GM06990 (cell line): Measurements from ENCODE around the gene CD300H.
"Not testable (repeated sequence)": the region's sequence is repeated elsewhere in the genome, so short reads cannot be mapped to it uniquely, and the experiment has no call there.

Experiments used
- DNase-seq: peaks from one replicate; pipeline ENCODE4 v3.0.0-alpha.2; 2011; ENCODE audit not compliant: insufficient read length; ENCODE audit errors: extremely low read depth
- H3K27me3 ChIP-seq: replicated peaks from 2 replicates; pipeline ENCODE4 v1.6.0; 2011; ENCODE audit warnings: low read length; ENCODE audit not compliant: control insufficient read depth, insufficient read depth
- H3K36me3 ChIP-seq: 2 replicates; pipeline ENCODE4 v1.5.1; 2011; ENCODE audit warnings: low read length; ENCODE audit not compliant: control insufficient read depth, insufficient read depth
- H3K4me3 ChIP-seq: replicated peaks from 2 replicates; pipeline ENCODE4 v1.5.1; 2011; ENCODE audit warnings: low read depth, mild to moderate bottlenecking, control low read depth, low read length
- TF ChIP-seq, protein P1 (sequence below): IDR thresholded peaks from 2 replicates; pipeline ENCODE4 v1.5.1; 2011; ENCODE audit warnings: low read length, control low read depth, mild to moderate bottlenecking, inconsistent platforms; ENCODE audit not compliant: insufficient read depth, poor library complexity, severe bottlenecking

Gene CD300H

DNA sequence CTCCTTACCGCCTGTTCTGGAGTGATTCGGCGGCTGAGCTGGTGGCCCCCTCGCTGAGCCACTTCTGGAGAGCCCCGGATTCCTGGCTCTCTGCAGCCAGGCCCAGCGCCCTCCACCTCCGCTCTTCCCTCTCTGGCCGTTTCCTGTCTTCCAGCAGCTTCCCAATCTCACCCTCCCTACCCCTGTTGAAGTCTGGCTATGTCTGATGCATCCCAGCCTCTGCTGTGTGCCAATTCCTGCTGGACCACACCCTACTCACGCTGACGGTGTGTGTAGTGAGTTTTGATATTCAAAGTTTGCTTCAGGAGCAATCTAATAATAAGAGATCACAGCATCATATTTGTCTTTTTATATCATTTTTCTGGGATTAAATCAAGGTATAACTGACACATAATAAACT lies 15.3 kb upstream of the CD300H start:
- TF ChIP-seq, protein P1, sequence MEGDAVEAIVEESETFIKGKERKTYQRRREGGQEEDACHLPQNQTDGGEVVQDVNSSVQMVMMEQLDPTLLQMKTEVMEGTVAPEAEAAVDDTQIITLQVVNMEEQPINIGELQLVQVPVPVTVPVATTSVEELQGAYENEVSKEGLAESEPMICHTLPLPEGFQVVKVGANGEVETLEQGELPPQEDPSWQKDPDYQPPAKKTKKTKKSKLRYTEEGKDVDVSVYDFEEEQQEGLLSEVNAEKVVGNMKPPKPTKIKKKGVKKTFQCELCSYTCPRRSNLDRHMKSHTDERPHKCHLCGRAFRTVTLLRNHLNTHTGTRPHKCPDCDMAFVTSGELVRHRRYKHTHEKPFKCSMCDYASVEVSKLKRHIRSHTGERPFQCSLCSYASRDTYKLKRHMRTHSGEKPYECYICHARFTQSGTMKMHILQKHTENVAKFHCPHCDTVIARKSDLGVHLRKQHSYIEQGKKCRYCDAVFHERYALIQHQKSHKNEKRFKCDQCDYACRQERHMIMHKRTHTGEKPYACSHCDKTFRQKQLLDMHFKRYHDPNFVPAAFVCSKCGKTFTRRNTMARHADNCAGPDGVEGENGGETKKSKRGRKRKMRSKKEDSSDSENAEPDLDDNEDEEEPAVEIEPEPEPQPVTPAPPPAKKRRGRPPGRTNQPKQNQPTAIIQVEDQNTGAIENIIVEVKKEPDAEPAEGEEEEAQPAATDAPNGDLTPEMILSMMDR: no peak
- no peaks in the 10 kb centered on the region for H3K36me3 ChIP-seq
- H3K27me3 ChIP-seq: no peaks in the 10 kb centered on the region; the same call in 1 of the 2 replicates
- DNase-seq: no peak
- H3K4me3 ChIP-seq: no peak overlapping the region

DNA sequence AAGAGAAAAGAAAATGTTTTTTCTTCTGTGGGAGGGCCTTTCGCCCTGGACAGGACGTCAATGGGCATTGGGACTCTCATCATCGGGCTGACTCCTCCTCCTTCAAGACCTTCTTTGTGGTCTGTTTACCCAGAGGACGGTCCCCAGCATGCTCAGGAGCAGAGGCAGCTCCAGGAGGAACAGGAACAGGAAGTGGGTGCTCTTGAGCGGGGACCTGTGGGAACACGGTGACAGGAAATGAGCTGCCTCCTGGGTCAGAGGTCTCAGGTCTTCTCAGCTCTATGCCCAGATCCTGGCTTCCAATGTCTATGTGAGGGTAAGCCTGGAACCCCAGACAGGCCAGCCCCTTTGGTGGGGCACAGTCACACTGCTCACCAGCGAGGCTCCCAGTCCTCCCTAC lies 12.6 kb upstream of the CD300H start:
- Histone ChIP-seq H3K4me3 (no peak overlapping the region), H3K36me3 (no peaks in the 10 kb centered on the region), H3K27me3 (no peaks in the 10 kb centered on the region; the same call in 1 of the 2 replicates)
- TF ChIP-seq, protein P1: no peak
- DNase-seq: no peak

DNA sequence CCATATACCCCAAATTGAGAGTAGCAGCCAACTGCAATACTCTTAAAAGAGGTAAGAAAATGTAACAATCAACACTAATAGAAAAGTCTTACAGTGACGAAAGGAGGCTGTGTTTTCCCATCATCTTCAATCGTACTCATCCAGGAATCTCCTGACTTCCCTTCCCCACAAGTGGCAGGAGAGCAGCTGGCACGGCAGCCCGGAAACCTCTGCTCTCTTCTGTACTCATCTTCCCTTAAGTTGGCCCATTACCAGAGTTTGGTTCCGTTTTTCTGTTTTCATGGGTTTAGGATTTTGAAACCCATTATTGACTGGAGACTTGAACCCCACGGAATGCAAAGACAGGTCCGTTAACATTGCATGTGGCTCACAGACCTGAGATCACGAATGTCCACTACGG lies 11.7 kb upstream of the CD300H start:
- Histone ChIP-seq H3K27me3 (peaks cover 1% of the 10 kb centered on the region; the same call in 1 of the 2 replicates), H3K36me3 (no peaks in the 10 kb centered on the region), H3K4me3 (no peak overlapping the region)
- DNase-seq: no peak
- TF ChIP-seq, protein P1: no peak

DNA sequence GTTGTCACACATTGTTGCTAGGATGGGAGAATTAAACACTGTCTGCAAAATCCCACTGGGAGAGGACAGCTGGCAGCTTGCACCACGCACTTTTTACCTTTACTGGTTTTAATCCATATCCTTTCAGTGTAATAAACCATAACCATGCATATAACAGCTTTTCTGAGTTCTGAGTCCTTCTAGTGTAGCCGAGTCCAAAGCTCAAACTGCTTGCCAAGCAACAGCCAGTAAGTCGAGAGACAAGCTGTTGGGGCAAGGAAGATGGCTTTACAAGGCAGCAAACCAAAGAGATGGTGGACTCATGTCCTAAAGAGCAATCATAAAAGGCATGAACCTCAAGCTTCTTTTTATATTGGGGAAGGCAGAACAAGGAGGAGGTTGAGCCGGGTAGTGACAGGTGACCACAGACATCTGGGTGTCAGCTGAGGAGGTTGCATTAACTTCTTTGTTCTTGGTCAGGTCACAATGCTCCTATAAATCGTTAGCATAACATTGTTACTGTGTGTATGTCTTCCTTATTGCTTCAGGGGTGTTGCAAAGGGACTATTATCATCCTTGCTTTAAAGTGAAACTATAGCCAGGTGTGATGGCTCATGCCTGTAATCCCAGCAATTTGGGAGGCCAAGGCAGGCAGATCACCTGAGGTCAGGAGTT lies 7.3 kb upstream of the CD300H start:
- Histone ChIP-seq H3K27me3 (peaks cover 1% of the 10 kb centered on the region), H3K36me3 (no peaks in the 10 kb centered on the region), H3K4me3 (no peak overlapping the region)
- TF ChIP-seq, protein P1: no peak
- no peak for DNase-seq

DNA sequence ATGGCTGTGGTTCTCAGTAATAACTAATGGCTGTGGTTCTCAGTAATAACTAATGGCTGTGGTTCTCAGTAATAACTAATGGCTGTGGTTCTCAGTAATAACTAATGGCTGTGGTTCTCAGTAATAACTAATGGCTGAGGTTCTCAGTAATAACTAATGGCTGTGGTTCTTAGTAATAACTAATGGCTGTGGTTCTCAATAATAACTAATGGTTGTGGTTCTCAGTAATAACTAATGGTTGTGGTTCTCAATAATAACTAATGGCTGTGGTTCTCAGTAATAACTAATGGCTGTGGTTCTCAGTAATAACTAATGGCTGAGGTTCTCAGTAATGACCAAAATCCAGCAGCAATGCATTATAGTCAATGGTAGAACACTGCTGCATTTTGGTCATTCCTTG lies 6.3 kb upstream of the CD300H start:
- DNase-seq, H3K27me3 ChIP-seq, H3K4me3 ChIP-seq, H3K36me3 ChIP-seq: not testable (repeated sequence)

DNA sequence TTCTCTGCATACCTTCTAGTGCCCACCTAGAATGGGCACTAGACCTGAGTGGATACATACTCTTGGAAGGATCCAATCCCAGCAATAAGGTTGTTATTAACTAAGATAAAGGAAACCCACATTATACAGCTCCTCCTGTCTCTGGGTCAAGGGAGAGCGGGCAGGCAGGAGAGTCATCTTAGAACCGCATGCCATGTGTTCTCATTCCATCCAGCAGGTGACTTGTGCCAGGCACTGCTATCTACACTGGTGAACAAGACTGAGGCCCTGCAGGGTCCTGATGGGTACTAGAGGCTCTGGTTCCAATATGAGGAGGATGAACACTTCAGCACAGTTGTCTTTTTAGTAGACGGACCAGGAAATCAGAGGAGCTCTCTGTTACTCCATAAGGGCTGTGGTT lies 5.9 kb upstream of the CD300H start:
- Histone ChIP-seq H3K27me3 (peaks cover 1% of the 10 kb centered on the region), H3K4me3 (no peak overlapping the region), H3K36me3 (no peaks in the 10 kb centered on the region)
- DNase-seq: no peak
- TF ChIP-seq, protein P1: no peak
